GM12874 (cell line): ENCODE measurements around the gene ADGRA3.

ENCODE experiments used
- TF ChIP-seq, protein P1 (sequence below): IDR thresholded peaks from 2 replicates; pipeline ENCODE4 v1.5.1; 2011; ENCODE audit warnings: low read depth, mild to moderate bottlenecking, control low read depth, low read length, moderate library complexity; ENCODE audit not compliant: insufficient read depth

ADGRA3 gene

GRCh38 chr4:22466581-22466980 lies 49.3 kb downstream of the ADGRA3 start:
- TF ChIP-seq, protein P1, sequence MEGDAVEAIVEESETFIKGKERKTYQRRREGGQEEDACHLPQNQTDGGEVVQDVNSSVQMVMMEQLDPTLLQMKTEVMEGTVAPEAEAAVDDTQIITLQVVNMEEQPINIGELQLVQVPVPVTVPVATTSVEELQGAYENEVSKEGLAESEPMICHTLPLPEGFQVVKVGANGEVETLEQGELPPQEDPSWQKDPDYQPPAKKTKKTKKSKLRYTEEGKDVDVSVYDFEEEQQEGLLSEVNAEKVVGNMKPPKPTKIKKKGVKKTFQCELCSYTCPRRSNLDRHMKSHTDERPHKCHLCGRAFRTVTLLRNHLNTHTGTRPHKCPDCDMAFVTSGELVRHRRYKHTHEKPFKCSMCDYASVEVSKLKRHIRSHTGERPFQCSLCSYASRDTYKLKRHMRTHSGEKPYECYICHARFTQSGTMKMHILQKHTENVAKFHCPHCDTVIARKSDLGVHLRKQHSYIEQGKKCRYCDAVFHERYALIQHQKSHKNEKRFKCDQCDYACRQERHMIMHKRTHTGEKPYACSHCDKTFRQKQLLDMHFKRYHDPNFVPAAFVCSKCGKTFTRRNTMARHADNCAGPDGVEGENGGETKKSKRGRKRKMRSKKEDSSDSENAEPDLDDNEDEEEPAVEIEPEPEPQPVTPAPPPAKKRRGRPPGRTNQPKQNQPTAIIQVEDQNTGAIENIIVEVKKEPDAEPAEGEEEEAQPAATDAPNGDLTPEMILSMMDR, result no peak

GRCh38 chr4:22465996-22466395 lies 49.9 kb downstream of the ADGRA3 start:
- TF ChIP-seq, protein P1, result no peak

DNA sequence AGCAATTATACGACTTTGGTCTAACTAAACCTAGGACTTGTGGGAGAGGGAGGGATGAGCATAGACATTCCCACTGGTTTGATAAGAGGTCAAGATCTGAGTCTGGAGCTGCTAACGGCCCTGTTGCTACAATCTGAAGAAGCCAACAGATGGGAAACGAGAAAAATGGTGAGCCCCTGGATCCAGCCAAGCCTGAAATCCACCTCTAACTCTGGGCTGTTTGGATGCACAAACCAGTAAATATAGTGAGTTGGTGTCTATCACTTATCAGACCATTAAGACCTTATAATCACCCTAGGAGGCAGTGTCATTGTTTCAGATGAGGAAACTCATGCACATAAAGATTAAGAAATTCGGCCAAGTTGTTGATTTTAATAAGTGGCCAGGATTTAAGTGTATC lies 50.5 kb downstream of the ADGRA3 start:
- TF ChIP-seq, protein P1, result no peak

GRCh38 chr4:22463179-22463578 lies 52.7 kb downstream of the ADGRA3 start:
- TF ChIP-seq, protein P1, result no peak

DNA sequence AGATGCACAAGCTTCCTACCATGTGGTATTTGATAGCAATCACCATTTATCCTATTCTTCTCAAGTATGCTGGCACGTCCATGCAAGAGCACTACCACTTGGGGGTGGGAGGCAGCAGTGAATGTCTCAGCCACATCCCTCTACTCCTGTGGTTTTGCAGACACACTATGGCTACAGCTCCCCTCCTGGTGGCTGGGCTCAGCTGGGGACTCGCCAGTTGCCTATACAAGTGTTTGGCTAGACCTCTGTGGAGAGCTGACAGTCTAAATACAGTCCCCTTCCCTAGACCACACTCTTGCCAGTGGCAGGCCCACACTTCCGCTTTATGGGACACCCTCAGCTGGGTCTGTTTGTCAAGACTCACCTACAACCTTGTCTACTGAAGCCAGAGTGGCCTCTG lies 53.2 kb downstream of the ADGRA3 start:
- TF ChIP-seq, protein P1, result no peak

GRCh38 chr4:22460266-22460665 lies 55.6 kb downstream of the ADGRA3 start:
- TF ChIP-seq, protein P1, result no peak

GRCh38 chr4:22458098-22458497 lies 57.8 kb downstream of the ADGRA3 start:
- TF ChIP-seq, protein P1, result no peak

DNA sequence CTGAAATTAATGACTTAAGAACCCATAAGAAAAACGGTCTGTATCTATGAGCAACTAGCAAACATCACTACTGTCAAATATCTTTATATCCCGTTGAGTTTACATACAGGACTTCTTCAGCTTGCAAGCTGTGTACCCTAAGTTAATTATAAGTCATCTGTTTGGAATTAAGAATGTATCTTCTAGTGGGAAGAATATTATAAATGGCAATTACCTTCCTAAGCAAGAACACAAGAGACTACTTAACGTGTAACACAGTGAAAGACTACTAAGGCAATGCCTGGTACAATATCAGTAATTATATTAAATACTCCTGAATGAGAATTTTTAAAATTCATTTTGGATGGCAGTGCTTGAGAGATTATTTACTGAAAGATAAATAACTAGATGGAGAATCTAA lies 58.5 kb downstream of the ADGRA3 start:
- TF ChIP-seq, protein P1, result no peak
